Measurements from ENCODE around the gene LMF2. TPM values are rescaled to one million over a fixed set of nuclear protein-coding genes. Genes with fewer than 3 reads are reported as not detected.

Gene LMF2
- total RNA-seq, 2 donors from 2014 or later: 147 to 158 TPM

GRCh38 chr22:50474710-50475651 lies 32.5 kb downstream of the LMF2 start, which contains the start of gene SBF1:
Gene SBF1, minus strand, starts transcription at chr22:50475035. Its CDS starts 195 bp downstream, at chr22:50474840.
- peaks cover 45% of the 10 kb centered on the region for H3K4me1 ChIP-seq
- DNase-seq: peak; percentile 93 to 96 (median 94)
- peak; percentile 48 to 61 (median 61) for TF ChIP-seq POLR2A (IDR thresholded peaks at IDR 0.05)
- TF ChIP-seq, protein P1, sequence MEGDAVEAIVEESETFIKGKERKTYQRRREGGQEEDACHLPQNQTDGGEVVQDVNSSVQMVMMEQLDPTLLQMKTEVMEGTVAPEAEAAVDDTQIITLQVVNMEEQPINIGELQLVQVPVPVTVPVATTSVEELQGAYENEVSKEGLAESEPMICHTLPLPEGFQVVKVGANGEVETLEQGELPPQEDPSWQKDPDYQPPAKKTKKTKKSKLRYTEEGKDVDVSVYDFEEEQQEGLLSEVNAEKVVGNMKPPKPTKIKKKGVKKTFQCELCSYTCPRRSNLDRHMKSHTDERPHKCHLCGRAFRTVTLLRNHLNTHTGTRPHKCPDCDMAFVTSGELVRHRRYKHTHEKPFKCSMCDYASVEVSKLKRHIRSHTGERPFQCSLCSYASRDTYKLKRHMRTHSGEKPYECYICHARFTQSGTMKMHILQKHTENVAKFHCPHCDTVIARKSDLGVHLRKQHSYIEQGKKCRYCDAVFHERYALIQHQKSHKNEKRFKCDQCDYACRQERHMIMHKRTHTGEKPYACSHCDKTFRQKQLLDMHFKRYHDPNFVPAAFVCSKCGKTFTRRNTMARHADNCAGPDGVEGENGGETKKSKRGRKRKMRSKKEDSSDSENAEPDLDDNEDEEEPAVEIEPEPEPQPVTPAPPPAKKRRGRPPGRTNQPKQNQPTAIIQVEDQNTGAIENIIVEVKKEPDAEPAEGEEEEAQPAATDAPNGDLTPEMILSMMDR (IDR thresholded peaks at IDR 0.05): no peak
- WGBS, 2 donors: 3 to 10% methylated on average over 6 to 74 of the region's 97 CpGs
- no peaks in the 10 kb centered on the region for H3K36me3 ChIP-seq (replicated peaks in 1 of 2; ENCODE audit: insufficient read depth in 1 of 2, low read depth in 2 of 2)
- H3K27ac ChIP-seq: peak within 1 kb of the TSS; percentile 77 to 87 (median 84)
- H3K4me3 ChIP-seq: peak within 1 kb of the TSS; percentile 47 to 77
- no peaks in the 10 kb centered on the region for H3K27me3 ChIP-seq
- intact Hi-C loops (cut with DNase I): no loop called here
- no peaks in the 10 kb centered on the region for H3K9me3 ChIP-seq
- ATAC-seq: peak; percentile 97

- WGBS, 2 donors: 1 to 4% methylated on average over 29 to 59 of the region's 62 CpGs
- TF ChIP-seq POLR2A (IDR thresholded peaks at IDR 0.05): peak; percentile 25 to 56 (median 50)
- TF ChIP-seq, protein P1 (IDR thresholded peaks at IDR 0.05): peak in 1 of 7 experiments; percentile 15
- DNase-seq (peak; percentile 54 to 66 (median 60)), ATAC-seq (peak; percentile 45)
- peak overlapping the region; percentile 47 to 77 for H3K4me3 ChIP-seq
- intact Hi-C loops (cut with DNase I): no loop called here
- H3K27me3 ChIP-seq: no peaks in the 10 kb centered on the region
- no peaks in the 10 kb centered on the region for H3K36me3 ChIP-seq (replicated peaks in 1 of 2; ENCODE audit: insufficient read depth in 1 of 2, low read depth in 2 of 2)
- peaks cover 54% of the 10 kb centered on the region for H3K4me1 ChIP-seq
- H3K27ac ChIP-seq: peak overlapping the region; percentile 77 to 87 (median 84)
- H3K9me3 ChIP-seq: no peaks in the 10 kb centered on the region
Observed at GRCh38 chr22:50473855-50474671, 33.4 kb downstream of the LMF2 start.

- ATAC-seq (no peak), DNase-seq (peak in 1 of 4 donors; percentile 42)
- Histone ChIP-seq H3K4me3 (no peak overlapping the region), H3K4me1 (peaks cover 56% of the 10 kb centered on the region), H3K27ac (no peak overlapping the region), H3K27me3 (no peaks in the 10 kb centered on the region), H3K9me3 (no peaks in the 10 kb centered on the region), H3K36me3 (replicated peaks in 1 of 2; ENCODE audit: insufficient read depth in 1 of 2, low read depth in 2 of 2) (no peaks in the 10 kb centered on the region)
- intact Hi-C loops (cut with DNase I): no loop called here
- 57 to 60% methylated on average over 6 of the region's 6 CpGs for WGBS, 2 donors
- no peak for TF ChIP-seq POLR2A (IDR thresholded peaks at IDR 0.05)
- TF ChIP-seq, protein P1 (IDR thresholded peaks at IDR 0.05): peak in 3 of 7 experiments; percentile 18 to 46 (median 32)
Observed at GRCh38 chr22:50473088-50473487, 34.4 kb downstream of the LMF2 start.

- H3K4me3 ChIP-seq: no peak overlapping the region
- WGBS, 2 donors: 50 to 76% methylated on average over 1 to 5 of the region's 5 CpGs
- H3K36me3 ChIP-seq (replicated peaks in 1 of 2; ENCODE audit: insufficient read depth in 1 of 2, low read depth in 2 of 2): peaks cover 1 to 5% of the 10 kb centered on the region in 2 donors
- H3K4me1 ChIP-seq: peaks cover 56% of the 10 kb centered on the region
- intact Hi-C loops (cut with DNase I): no loop called here
- no peak overlapping the region for H3K27ac ChIP-seq
- no peak for TF ChIP-seq POLR2A (IDR thresholded peaks at IDR 0.05)
- TF ChIP-seq, protein P1 (IDR thresholded peaks at IDR 0.05): no peak
- no peak for ATAC-seq
- DNase-seq: no peak
- no peaks in the 10 kb centered on the region for H3K9me3 ChIP-seq
- H3K27me3 ChIP-seq: no peaks in the 10 kb centered on the region
Observed at GRCh38 chr22:50471962-50472361, 35.5 kb downstream of the LMF2 start.

All from body of pancreas (tissue), 4 donors.